ENCODE data around the gene DDX51. TPM values are rescaled to one million over a fixed set of nuclear protein-coding genes. Genes with fewer than 3 reads are reported as not detected.

Gene DDX51
- total RNA-seq, 6 donors from 2014 or later: 8.7 to 23.5 (median 19.2) TPM

GRCh38 chr12:132181570-132182200 is 37.6 kb upstream of the DDX51 start:
- Histone ChIP-seq H3K27ac (no peak overlapping the region), H3K4me1 (peaks cover 0 to 12% (median 4%) of the 10 kb centered on the region in 4 donors), H3K4me3 (no peak overlapping the region), H3K27me3 (no peaks in the 10 kb centered on the region), H3K36me3 (no peaks in the 10 kb centered on the region), H3K9me3 (peaks cover 0 to 33% (median 0%) of the 10 kb centered on the region in 4 donors)
- ATAC-seq (ENCODE audit: low FRiP score in 2 of 2) (no peak), DNase-seq (peak in 1 of 2 donors; percentile 73)
- no peak for TF ChIP-seq EP300 (IDR thresholded peaks at IDR 0.05)
- no peak for TF ChIP-seq CTCF (IDR thresholded peaks at IDR 0.05)
- no peak for TF ChIP-seq POLR2AphosphoS5 (IDR thresholded peaks at IDR 0.05)
- WGBS, 2 donors: 82 to 87% methylated on average over 12 to 28 of the region's 33 CpGs

- ATAC-seq (ENCODE audit: low FRiP score in 2 of 2): peak in 1 of 2 donors; percentile 6
- Histone ChIP-seq H3K4me3 (no peak overlapping the region), H3K36me3 (no peaks in the 10 kb centered on the region), H3K27ac (no peak overlapping the region), H3K9me3 (peaks cover 0 to 25% (median 0%) of the 10 kb centered on the region in 4 donors), H3K4me1 (peaks cover 0 to 12% (median 3%) of the 10 kb centered on the region in 4 donors), H3K27me3 (no peaks in the 10 kb centered on the region)
- peak in 1 of 2 donors; percentile 59 for DNase-seq
- 84 to 86% methylated on average over 30 of the region's 30 CpGs for WGBS, 2 donors
- TF ChIP-seq EP300 (IDR thresholded peaks at IDR 0.05) (no peak), POLR2A (IDR thresholded peaks at IDR 0.05) (no peak), POLR2AphosphoS5 (IDR thresholded peaks at IDR 0.05) (no peak)
Measured at GRCh38 chr12:132180648-132181546, 36.8 kb upstream of the DDX51 start.

GRCh38 chr12:132179431-132180362 is 35.6 kb upstream of the DDX51 start:
- ATAC-seq (ENCODE audit: low FRiP score in 2 of 2): no peak

DNA sequence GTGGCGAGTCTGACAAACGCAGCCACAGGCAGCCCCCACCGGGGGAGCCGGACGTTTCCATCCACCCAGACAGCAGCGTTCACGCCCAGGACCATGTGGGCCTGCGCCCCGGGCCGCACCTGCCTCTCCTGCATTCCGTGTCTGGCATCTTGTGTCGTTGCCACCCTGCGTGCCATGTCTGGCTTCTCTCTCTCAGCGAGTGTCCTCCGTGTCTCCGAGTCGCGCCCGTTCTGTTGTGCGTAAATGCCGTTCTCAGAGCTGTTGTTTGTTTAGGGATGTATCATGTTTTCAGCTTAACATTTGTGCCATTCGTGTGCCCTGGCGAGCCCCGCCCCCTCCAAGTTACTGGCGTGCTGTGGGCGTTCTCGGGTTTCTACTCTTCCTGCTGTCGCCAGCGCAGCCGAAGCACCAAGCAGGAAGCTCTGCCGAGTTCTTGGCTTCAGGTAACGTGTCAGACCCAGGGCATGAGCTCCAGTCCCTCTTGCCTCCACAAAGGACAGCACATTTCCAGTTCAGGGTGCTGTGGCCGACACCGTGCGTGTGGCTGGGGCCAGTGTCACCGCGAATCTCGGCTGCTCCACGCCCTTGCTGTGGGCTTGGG is 34.8 kb upstream of the DDX51 start:
- ATAC-seq (ENCODE audit: low FRiP score in 2 of 2): no peak
- Histone ChIP-seq H3K4me3 (no peak overlapping the region), H3K9me3 (peaks cover 0 to 6% (median 0%) of the 10 kb centered on the region in 4 donors), H3K4me1 (peaks cover 0 to 12% (median 3%) of the 10 kb centered on the region in 4 donors), H3K36me3 (no peaks in the 10 kb centered on the region), H3K27me3 (no peaks in the 10 kb centered on the region), H3K27ac (no peak overlapping the region)
- 54 to 73% methylated on average over 29 to 38 of the region's 39 CpGs for WGBS, 2 donors
- DNase-seq: peak in 1 of 2 donors; percentile 78
- TF ChIP-seq POLR2A (IDR thresholded peaks at IDR 0.05): no peak
- TF ChIP-seq POLR2AphosphoS5 (IDR thresholded peaks at IDR 0.05): no peak

More at GRCh38 chr12:132179431-132180362, 35.6 kb upstream of the DDX51 start:
- Histone ChIP-seq H3K27ac (no peak overlapping the region), H3K4me3 (no peak overlapping the region), H3K27me3 (no peaks in the 10 kb centered on the region), H3K9me3 (peaks cover 0 to 13% (median 0%) of the 10 kb centered on the region in 4 donors), H3K36me3 (no peaks in the 10 kb centered on the region), H3K4me1 (peaks cover 0 to 12% (median 3%) of the 10 kb centered on the region in 4 donors)
- no peak for DNase-seq
- TF ChIP-seq POLR2AphosphoS5 (IDR thresholded peaks at IDR 0.05): no peak
- no peak for TF ChIP-seq CTCF (IDR thresholded peaks at IDR 0.05)
- TF ChIP-seq POLR2A (IDR thresholded peaks at IDR 0.05): no peak
- TF ChIP-seq EP300 (IDR thresholded peaks at IDR 0.05): no peak
- 74 to 85% methylated on average over 17 to 19 of the region's 19 CpGs for WGBS, 2 donors

DNA sequence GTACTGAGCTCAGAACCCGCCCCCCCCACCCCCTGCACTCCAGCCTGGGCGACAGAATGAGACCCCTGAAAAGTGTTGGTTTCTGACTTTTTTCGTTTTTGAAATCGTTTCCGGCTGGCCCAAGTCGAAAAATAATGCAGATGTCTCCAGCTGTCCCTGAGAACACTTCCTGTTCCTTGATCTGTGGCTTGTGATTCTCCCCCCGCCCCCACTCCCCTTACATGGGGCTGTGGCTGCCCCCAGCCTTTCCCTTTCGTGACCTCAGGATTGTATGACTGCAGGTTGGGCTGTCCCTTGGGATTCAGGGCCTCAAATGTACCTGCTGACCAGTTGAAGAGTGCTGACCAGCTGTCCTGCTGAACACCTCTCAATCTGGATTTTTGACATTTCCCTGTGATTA is 34.2 kb upstream of the DDX51 start:
- no peak for ATAC-seq (ENCODE audit: low FRiP score in 2 of 2)
- H3K27me3 ChIP-seq: no peaks in the 10 kb centered on the region
- no peak for DNase-seq
- WGBS, 2 donors: 18 to 27% methylated on average over 8 of the region's 8 CpGs
- no peak overlapping the region for H3K27ac ChIP-seq
- peaks cover 0 to 6% (median 0%) of the 10 kb centered on the region in 4 donors for H3K9me3 ChIP-seq
- no peak overlapping the region for H3K4me3 ChIP-seq
- H3K4me1 ChIP-seq: peaks cover 0 to 12% (median 3%) of the 10 kb centered on the region in 4 donors
- no peaks in the 10 kb centered on the region for H3K36me3 ChIP-seq
- TF ChIP-seq EP300 (IDR thresholded peaks at IDR 0.05) (no peak), POLR2AphosphoS5 (IDR thresholded peaks at IDR 0.05) (no peak), CTCF (IDR thresholded peaks at IDR 0.05) (no peak), POLR2A (IDR thresholded peaks at IDR 0.05) (no peak)

All from upper lobe of left lung (tissue), 6 donors.